NCI-H1694 (cell line): ENCODE data around the gene DOCK2.
"Not testable (repeated sequence)": the region's sequence is repeated elsewhere in the genome, so short reads cannot be mapped to it uniquely, and the experiment has no call there.

Source experiments
- DNase-seq: peaks from one replicate; lab custom pipeline; 2025; lab: John Stamatoyannopoulos, UW

Gene DOCK2

GRCh38 chr5:169943026-169943425, 306.0 kb downstream of the DOCK2 start:
- DNase-seq: no peak

- no peak for DNase-seq
Measured at GRCh38 chr5:169944115-169944514, 307.0 kb downstream of the DOCK2 start.

- DNase-seq: no peak
Measured at GRCh38 chr5:169944922-169945680, 308.0 kb downstream of the DOCK2 start.

GRCh38 chr5:169945831-169946261, 308.8 kb downstream of the DOCK2 start:
- DNase-seq: no peak

- no peak for DNase-seq
Measured at GRCh38 chr5:169946743-169947295, 309.7 kb downstream of the DOCK2 start.

GRCh38 chr5:169950333-169950732, 313.3 kb downstream of the DOCK2 start:
- no peak for DNase-seq

GRCh38 chr5:169953196-169953595, 316.1 kb downstream of the DOCK2 start:
- not testable (repeated sequence) for DNase-seq

GRCh38 chr5:169954786-169955185, 317.7 kb downstream of the DOCK2 start:
- peak; percentile 61 for DNase-seq

- no peak for DNase-seq
Measured at GRCh38 chr5:169956126-169956525, 319.1 kb downstream of the DOCK2 start.

- no peak for DNase-seq
Measured at GRCh38 chr5:169956756-169957155, 319.7 kb downstream of the DOCK2 start.

- DNase-seq: no peak
Measured at GRCh38 chr5:169958278-169958677, 321.2 kb downstream of the DOCK2 start.

- DNase-seq: no peak
Measured at GRCh38 chr5:169960659-169961058, 323.6 kb downstream of the DOCK2 start.

GRCh38 chr5:169964246-169964645, 327.2 kb downstream of the DOCK2 start:
- DNase-seq: no peak

GRCh38 chr5:169970339-169970738, 333.3 kb downstream of the DOCK2 start:
- no peak for DNase-seq

GRCh38 chr5:169970911-169971765, 334.1 kb downstream of the DOCK2 start:
- no peak for DNase-seq

- no peak for DNase-seq
Measured at GRCh38 chr5:169971780-169972179, 334.7 kb downstream of the DOCK2 start.

GRCh38 chr5:169973056-169973455, 336.0 kb downstream of the DOCK2 start:
- DNase-seq: no peak

- no peak for DNase-seq
Measured at GRCh38 chr5:169974121-169974770, 337.2 kb downstream of the DOCK2 start.

GRCh38 chr5:169978714-169979113, 341.6 kb downstream of the DOCK2 start:
- DNase-seq: no peak

- no peak for DNase-seq
Measured at GRCh38 chr5:169979871-169980270, 342.8 kb downstream of the DOCK2 start.

GRCh38 chr5:169980418-169981053, 343.5 kb downstream of the DOCK2 start, which contains the start of gene INSYN2B:
TSS of gene INSYN2B (minus strand) at chr5:169980495. CDS start at chr5:169883898, 96,597 bp downstream.
- peak; percentile 84 for DNase-seq

GRCh38 chr5:169988206-169988605, 351.1 kb downstream of the DOCK2 start:
- no peak for DNase-seq
